NK-92 (cell line): ENCODE results near the gene TNRC6B.
"Not testable (repeated sequence)": the region's sequence is repeated elsewhere in the genome, so short reads cannot be mapped to it uniquely, and the experiment has no call there.

Experiments used
- DNase-seq: peaks from one replicate; lab custom pipeline; 2025; ENCODE audit not compliant: unreplicated experiment; lab: John Stamatoyannopoulos, UW

Gene TNRC6B

DNA sequence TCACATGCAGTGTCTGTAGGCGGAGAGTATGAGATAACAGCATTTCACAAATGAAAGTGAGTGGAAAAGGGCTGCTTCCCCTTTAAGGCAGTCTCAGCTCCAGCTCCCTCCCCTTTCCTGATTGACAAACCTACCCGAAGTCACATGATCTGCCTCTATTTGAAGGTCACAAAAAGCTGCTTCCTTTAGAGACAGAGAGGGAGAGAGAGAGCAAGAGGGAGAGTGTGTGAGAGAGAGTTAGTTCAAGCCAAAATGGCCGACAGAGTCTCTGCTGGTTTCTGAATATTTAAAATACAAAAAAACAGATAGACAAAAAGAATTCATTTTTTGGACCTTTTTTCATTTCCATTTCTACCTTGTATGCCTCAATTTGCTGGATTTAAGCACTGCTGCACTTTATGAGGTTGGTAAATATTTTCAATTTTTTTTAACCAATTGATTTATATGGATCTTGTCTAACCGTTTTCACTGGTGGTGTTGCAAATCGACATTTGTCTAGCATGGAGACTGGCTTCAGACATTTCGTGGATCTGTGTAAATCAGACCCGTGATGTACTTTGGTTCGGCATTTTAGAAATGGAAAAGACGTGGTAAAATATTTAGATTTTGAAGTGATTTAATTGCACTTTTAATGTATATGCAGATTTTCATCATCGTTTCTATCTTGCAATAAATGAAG lies at the start of gene TNRC6B:
TNRC6B (plus strand) TSS at position 188 of the 679 bp plus-strand sequence; CDS start at position 399, 211 bp downstream.
- DNase-seq: peak; percentile 47

GRCh38 chr22:40128989-40129388 lies 48.7 kb upstream of the TNRC6B start:
- DNase-seq: no peak

GRCh38 chr22:40137132-40137531 lies 40.6 kb upstream of the TNRC6B start:
- DNase-seq: no peak

DNA sequence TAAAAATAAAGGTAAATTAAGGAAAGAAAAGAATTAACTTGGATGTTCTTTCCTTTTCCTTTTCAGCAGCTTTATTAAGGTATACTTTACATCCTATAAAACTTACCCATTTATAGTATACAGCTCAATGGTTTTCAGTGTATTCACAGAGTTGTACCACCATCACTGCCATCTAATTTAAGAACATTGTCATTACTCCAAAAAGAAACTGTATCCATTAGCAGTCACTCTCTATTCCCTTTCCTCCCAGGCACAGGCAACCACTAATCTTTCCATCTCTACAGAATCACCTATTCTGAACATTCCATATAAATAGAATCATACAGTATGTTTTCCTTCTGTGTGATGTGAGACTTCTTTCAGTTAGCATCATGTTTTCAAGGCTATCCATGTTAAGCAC lies 38.9 kb upstream of the TNRC6B start:
- no peak for DNase-seq

DNA sequence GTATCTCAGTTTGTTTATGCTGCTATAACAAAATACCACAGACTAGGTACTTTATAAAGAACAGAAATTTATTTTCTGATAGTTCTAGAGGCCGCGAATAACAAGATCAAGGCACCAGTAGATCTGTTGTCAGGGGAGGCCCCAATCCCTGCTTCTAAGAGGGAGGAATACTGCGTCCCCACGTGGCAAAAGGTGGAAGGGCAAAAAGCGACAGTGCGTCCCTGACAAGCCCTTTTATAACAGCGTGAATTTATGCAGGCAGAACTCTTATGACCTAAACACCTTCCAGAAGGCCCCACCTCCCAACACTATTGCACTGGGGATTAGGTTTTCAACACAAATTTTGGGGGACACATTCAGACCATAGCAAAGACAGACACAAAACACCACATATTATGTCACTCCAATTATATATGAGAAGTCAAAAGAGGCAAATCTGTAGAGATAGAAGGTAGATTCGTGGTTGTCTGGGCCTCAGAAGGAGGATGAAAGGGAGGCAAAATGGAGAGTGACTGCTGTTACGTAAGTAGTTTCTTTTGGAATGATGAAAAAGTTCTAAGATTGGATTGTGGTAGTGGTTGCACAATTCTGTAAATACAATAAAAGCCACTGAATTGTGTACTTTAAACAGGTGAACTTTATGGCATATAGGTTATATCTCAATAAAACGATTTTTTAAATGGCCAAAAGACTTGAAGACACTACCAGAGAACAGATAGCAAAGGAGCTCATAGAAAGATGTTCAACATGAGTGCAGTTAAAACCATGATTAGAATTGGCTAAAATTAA lies 30.1 kb upstream of the TNRC6B start:
- DNase-seq: no peak

DNA sequence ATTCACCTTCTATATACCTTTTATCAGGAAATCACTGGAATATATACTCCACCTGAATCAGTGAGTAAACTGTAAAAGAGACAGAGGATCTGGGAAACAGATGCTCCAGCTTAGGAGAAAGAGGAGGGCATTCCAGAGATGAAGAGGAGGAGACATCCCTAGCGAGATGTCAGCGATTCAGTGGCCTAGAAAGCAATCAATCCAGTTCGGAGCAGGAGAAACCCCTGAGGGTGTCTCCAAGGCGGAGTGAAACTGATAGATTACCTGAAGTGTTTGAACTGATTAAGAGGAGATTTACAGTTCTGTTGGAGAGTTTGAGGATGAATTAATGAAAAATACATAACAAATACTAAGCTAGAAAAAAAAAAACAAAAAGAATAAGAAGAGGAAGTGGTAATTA lies 24.5 kb upstream of the TNRC6B start:
- DNase-seq: no peak

- DNase-seq: no peak
These were observed 24.0 kb upstream of the TNRC6B start for GRCh38 chr22:40153705-40154104.

- no peak for DNase-seq
These were observed 21.7 kb upstream of the TNRC6B start for GRCh38 chr22:40156001-40156516.

DNA sequence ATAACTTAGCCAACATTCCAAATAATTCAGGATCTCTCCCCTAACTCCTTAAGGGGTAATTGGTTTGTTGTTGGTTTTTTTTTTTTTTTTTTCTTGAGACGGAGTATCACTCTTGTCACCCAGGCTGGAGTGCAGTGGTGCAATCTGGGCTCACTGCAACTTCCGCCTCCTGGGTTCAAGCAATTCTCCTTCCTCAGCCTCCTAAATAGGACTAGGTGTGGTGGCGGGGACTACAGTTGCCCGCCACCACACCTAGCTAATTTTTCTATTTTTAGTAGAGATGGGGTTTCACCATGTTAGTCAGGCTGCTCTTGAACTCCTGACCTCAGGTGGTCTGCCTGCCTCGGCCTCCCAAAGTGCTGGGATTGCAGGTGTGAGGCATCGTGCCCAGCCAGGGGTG lies 21.0 kb upstream of the TNRC6B start:
- DNase-seq: not testable (repeated sequence)

GRCh38 chr22:40157330-40157945 lies 20.3 kb upstream of the TNRC6B start:
- no peak for DNase-seq

- no peak for DNase-seq
These were observed 16.5 kb upstream of the TNRC6B start for GRCh38 chr22:40161194-40161593.

GRCh38 chr22:40165537-40165936 lies 12.2 kb upstream of the TNRC6B start:
- not testable (repeated sequence) for DNase-seq

DNA sequence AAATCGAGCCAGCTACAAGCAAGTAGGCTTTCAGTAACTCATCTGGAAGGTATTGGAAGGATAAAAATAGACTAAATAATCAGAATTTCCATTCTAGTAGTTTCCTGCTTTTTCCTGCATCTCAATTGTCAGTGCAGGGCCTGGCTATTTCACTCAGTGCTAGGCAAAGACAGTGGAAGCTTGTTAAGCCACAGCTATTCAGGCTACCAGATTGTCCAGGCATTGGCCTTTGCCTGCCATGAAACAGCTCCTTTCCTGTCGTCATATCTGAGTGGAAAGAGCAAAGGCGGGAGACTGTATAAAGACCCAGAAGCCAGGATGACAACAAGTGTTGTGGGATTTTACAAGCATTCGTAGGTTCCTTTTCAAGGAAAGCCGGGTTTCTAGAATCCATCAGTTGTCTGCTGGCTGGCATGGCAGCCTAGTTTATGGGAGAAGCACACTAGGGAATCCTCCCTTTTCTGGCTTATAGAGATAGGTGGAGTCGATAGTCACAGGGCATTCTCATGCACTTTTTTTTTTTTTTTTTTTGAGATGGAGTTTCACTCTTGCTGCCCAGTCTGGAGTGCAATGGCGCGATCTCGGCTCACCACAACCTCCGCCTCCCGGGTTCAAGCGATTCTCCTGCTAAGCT lies 2.0 kb upstream of the TNRC6B start:
- no peak for DNase-seq

DNA sequence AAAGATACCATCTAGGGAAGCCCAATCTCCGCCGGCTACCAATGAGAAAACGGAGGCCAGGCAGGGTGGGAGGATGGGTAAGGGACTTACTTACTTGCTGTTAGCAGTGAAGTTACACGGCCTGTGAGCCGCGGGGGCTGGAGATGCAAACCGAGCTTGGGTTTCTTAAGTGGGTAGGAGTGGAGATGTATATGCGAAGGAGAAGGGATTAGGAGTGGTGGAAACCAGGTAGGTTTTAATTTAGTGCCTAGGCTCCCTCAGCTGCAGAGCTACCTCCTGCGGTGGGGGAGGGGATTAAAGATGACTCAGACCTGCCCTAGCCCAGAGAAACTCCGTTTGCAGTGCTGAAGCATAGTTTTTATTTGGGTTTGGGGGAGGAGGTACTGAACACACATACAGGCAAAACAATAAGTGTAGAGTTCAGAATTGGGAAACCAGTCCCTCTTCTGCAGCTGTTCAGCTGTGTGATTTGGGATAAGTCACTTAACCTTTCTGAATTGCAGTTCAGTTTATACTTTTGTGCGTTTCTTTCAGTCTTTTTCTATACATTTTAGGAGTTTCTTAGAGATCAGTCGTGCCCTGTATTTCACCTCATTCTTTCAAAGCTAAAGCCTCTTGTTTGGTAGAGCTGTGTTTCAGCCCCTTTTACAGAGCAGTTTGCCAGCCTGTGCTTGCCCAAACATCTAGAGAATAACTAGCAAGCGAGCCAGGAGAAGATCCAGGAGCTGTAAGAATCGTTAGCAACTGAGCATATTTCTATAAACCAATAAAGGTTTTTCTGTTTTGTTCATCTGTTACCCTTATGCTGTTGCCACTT lies 596 bp upstream of the TNRC6B start:
- no peak for DNase-seq

GRCh38 chr22:40178417-40179409 lies 988 bp downstream of the TNRC6B start:
- no peak for DNase-seq

- DNase-seq: no peak
These were observed 1.8 kb downstream of the TNRC6B start for GRCh38 chr22:40179526-40179925.

DNA sequence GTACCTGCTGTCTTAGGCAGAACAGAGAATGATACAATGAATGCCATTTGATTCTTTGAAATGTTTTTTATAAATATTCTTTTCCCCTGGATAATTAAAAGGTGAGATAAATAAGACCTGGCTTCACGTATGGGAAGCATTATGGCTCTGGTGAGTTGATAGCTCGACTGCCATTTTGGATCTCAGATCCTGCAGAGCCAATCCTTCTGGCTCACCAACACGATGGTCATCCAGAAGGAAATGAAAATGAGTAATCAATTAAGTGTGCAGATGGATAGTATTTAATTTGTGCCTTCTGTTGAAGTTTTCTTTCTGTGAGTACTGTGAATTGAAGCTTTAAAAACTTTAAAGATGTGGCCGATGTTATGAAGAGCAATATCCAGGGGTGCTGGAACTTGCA lies 2.7 kb downstream of the TNRC6B start:
- no peak for DNase-seq

DNA sequence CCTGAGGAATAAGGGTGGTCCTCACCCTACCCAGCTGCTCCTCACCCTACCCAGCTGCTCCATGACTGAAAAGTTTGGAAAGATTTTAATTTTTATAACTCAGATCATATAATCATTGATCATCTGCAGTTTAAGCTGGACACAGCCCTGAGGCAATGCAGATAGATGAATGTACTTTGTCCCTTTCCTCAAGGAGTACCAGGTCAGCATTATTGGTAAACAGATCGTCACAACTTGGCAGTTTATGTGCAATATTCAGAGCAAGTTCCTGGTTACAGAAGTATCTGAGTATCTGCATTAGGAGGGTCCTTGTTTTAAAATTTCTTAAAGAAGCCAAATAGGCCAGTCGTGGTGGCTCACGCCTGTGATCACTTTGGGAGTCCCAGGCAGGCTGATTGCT lies 3.6 kb downstream of the TNRC6B start:
- DNase-seq: no peak

DNA sequence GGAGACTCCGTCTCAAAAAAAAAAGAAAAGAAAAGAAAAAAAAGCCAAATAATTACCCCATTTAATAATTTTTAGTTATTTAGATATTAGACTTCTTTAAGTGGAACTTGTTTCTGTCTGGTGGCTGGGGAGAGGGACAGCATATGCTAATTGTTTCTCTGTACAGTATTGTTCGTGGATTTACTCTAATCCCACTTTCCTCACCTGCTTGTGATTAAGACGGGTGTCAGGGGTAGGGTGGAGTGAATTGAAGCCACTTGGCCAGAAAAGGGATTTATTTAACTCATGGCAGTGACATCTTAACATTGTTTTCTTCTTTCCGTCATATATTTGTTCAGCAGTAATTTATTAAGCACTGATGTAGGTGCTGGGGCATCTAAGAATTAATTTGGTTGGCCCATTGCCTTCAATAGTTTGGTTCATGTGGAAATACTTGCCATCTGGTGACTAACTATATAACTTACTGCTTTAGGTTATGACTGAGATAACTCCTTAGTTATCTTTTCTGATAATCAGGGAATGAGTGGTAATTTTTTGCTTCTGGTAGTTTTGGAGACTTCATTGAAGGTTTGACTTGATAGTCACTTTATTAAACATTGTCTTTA lies 4.6 kb downstream of the TNRC6B start:
- DNase-seq: no peak
